D721Med (cell line): ENCODE data around the gene RARB.

Source experiments
- DNase-seq: peaks from one replicate; pipeline ENCODE4 v3.0.0; 2011; ENCODE audit warnings: low spot score; ENCODE audit not compliant: insufficient read length
- FAIRE-seq: peaks from 2 replicates; lab custom pipeline; 2011; peaks lifted over from hg19 to GRCh38; lab: Jason Lieb, UNC
- CTCF ChIP-seq: IDR thresholded peaks from 2 replicates; pipeline ENCODE4 v1.5.1; 2012; ENCODE audit warnings: mild to moderate bottlenecking, control low read depth; ENCODE audit not compliant: insufficient read depth; ENCODE audit errors: missing control alignments

The RARB gene

DNA sequence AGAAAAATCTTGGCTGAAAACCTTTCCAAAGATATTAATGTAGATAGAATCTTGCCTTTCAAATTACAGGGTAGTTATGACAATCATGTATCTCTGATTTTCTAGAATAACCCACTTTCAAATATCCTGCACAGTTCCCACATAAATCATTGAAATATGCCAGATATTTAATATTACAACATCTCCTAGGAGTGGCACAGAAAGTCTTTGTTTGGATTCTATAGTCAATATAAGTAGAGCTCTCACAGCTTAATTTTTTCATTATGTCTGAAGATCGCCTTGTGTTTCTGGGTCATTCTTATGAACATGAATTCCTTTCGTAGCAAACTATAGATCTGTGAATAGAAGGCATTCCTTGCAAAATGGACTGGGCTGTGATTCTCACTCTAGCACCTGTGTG, 5.0 kb downstream of the RARB start:
- TF ChIP-seq CTCF: no peak
- DNase-seq (no peak), FAIRE-seq (no peak)

DNA sequence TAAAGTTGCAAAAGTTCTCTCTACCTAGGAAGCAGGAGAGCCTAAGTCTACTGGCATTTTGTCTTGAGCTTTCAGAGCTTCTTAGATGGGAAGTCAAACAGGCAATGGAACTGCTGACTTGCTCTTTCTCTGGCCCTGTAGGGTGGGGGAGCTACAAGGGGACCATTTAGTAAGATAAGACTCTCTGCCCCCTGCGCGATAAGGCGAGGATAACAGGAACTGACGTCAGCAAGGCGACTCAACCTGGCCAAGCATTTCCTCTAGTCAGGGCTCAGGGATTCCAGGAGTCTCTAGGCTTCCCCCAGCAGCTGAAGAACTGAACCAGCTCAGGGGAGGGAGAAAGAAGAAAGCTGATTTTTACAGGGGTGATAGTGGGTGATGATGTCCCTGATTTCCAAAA, 5.8 kb downstream of the RARB start:
- DNase-seq (no peak), FAIRE-seq (no peak)
- TF ChIP-seq CTCF: no peak

GRCh38 chr3:25437953-25438352, 9.9 kb downstream of the RARB start:
- TF ChIP-seq CTCF: no peak
- no peak for FAIRE-seq
- no peak for DNase-seq

DNA sequence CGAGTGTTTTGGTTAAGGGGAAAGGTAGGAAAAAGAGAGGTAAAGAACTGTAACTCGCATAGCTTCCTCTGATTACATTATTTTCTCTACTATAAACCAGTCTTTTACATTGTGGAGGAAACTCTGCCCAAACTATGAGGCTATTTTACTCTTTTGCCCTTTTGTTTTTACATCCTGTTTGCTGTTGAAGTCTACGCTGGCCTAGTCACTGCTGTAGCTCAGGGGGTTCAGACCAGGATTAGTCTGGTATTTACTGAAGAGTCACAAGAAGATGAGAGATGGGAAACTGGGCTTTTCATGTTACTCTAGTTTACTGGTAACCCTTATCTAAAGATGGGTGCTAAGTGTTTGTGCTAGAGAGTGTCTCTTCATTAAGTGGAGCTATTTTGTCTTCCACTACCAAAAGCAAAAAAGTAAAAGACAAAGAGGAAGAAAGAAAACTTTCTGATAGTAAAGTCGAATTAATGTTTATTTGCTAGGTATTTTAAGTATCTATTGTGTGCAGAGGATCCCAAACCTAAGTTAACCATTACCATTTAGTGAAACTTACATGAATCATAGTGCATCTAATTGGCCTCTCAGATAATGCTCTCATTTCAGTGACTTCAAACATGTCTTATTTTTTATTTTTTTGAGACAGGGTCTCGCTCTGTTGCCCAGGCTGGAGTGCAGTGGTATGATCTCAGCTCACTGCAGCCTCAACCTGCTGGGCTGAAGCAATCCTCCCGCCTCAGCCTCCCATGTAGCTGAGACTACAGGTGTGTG, 10.9 kb downstream of the RARB start:
- no peak for TF ChIP-seq CTCF
- FAIRE-seq: no peak
- DNase-seq: no peak

DNA sequence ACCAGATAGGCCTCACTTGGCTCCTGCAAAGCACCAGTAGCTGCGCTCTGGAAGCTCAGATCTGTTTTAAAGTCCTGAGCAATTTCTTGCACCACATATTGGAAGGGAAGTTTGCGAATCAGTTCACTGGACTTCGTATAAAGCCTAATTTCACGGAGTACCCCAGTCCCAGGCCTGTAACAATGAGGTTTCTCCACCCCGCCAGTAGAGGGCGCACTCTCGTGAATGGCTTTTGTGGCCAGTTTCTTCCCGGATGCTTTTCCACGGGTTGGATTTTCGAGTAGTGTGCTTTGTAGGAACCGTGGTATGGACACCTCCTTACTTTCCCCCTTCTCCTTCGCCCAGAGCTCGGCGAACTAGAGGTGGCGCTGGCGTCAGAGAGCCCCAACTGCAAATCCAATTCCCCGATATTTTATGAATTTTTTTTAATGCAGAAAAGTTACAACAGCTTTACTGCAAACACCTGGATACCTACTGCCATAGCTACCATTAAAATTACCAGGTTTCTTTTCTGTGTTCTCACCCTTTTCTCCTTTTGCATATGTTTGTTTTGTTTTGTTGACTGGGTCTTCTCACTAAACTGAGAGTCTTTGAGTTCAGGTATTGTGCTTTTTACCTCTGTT, 13.3 kb downstream of the RARB start:
- TF ChIP-seq CTCF: peak; percentile 53
- FAIRE-seq: no peak
- no peak for DNase-seq

DNA sequence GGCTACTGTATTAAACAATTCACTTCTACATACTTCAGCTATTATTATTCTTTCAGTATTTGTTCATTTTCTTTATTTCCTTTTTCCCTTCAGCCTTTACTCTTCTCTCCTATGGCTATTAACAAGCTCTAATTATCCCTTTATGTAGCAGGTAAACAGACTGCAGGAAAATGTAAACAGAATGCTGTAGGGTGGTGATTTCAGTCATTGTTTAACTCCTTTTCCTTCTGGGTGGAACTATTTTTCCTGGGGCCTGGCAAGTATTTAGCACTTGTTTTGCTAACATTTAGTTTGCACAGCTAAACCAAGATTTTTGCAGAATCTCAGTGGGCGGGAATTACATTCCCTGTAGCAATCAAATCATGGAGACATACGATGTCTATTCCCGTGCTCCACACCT, 14.4 kb downstream of the RARB start:
- TF ChIP-seq CTCF: no peak
- DNase-seq: no peak
- FAIRE-seq: no peak

DNA sequence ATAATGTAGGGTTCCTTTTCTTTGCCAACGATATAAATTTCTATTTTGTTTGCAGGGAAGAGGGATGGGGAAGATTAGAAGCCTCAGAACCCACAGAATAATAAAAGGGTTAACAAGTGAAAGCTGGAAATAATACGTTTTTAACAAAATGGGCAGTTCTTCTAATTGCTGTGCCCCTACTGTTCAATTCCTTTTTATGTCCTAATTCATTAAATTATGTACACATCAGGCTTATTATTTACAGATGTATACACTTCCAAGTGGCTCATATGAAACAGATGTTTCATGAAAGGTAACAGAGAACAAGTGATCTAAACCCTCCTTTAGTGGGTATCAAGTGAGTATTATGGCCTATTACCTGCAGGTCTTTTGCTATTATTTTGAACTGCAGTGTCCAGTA, 16.2 kb downstream of the RARB start:
- FAIRE-seq (no peak), DNase-seq (no peak)
- TF ChIP-seq CTCF: no peak
